NOMO-1 (cell line): ENCODE results near the gene AGO3.

Experiments
- DNase-seq, 2 experiments: peaks; one replicate each; lab custom pipeline; 2025; ENCODE audit not compliant: unreplicated experiment in 2 of 2; lab: John Stamatoyannopoulos, UW

AGO3 gene

GRCh38 chr1:36080801-36081200 lies 149.9 kb downstream of the AGO3 start:
- DNase-seq = no peak

- DNase-seq = no peak
Measured at GRCh38 chr1:36081926-36082485, 151.1 kb downstream of the AGO3 start.

GRCh38 chr1:36083219-36083618 lies 152.3 kb downstream of the AGO3 start:
- no peak for DNase-seq

GRCh38 chr1:36083635-36084496 lies 153.0 kb downstream of the AGO3 start, which contains the start of gene TEKT2:
Gene TEKT2 (plus strand): TSS chr1:36084094. CDS start chr1:36084922, 828 bp downstream.
- DNase-seq = no peak

- DNase-seq = no peak
Measured at GRCh38 chr1:36084497-36085115, 153.7 kb downstream of the AGO3 start.

- no peak for DNase-seq
Measured at GRCh38 chr1:36085126-36085525, 154.2 kb downstream of the AGO3 start.

- no peak for DNase-seq
Measured at GRCh38 chr1:36085686-36086526, 155.0 kb downstream of the AGO3 start.

GRCh38 chr1:36086529-36087232 lies 155.8 kb downstream of the AGO3 start:
- no peak for DNase-seq

GRCh38 chr1:36087233-36088123 lies 156.6 kb downstream of the AGO3 start:
- DNase-seq = no peak

GRCh38 chr1:36088265-36088576 lies 157.3 kb downstream of the AGO3 start:
- no peak for DNase-seq

GRCh38 chr1:36088577-36089392 lies 157.9 kb downstream of the AGO3 start, which contains the start of gene ADPRS:
Gene ADPRS (plus strand): TSS chr1:36088892. CDS start chr1:36088905, 13 bp downstream.
- DNase-seq = peak; percentile 92

- peak; percentile 40 to 51 for DNase-seq
Measured at GRCh38 chr1:36089393-36090121, 158.7 kb downstream of the AGO3 start.

- no peak for DNase-seq
Measured at GRCh38 chr1:36091141-36091540, 160.2 kb downstream of the AGO3 start.

GRCh38 chr1:36091698-36092097 lies 160.8 kb downstream of the AGO3 start:
- DNase-seq = no peak

- DNase-seq = no peak
Measured at GRCh38 chr1:36092166-36092797, 161.4 kb downstream of the AGO3 start.

- DNase-seq = no peak
Measured at GRCh38 chr1:36092798-36093185, 161.9 kb downstream of the AGO3 start.

GRCh38 chr1:36093226-36093625 lies 162.3 kb downstream of the AGO3 start:
- no peak for DNase-seq
